COLO668 (cell line): ENCODE results near the gene FMN1.
A peak's percentile ranks its signal among the peaks of the same experiment; 100 is the strongest.

ENCODE experiments used
- DNase-seq: peaks from one replicate; lab custom pipeline; 2025; ENCODE audit not compliant: unreplicated experiment; lab: John Stamatoyannopoulos, UW

FMN1 gene, protein sequence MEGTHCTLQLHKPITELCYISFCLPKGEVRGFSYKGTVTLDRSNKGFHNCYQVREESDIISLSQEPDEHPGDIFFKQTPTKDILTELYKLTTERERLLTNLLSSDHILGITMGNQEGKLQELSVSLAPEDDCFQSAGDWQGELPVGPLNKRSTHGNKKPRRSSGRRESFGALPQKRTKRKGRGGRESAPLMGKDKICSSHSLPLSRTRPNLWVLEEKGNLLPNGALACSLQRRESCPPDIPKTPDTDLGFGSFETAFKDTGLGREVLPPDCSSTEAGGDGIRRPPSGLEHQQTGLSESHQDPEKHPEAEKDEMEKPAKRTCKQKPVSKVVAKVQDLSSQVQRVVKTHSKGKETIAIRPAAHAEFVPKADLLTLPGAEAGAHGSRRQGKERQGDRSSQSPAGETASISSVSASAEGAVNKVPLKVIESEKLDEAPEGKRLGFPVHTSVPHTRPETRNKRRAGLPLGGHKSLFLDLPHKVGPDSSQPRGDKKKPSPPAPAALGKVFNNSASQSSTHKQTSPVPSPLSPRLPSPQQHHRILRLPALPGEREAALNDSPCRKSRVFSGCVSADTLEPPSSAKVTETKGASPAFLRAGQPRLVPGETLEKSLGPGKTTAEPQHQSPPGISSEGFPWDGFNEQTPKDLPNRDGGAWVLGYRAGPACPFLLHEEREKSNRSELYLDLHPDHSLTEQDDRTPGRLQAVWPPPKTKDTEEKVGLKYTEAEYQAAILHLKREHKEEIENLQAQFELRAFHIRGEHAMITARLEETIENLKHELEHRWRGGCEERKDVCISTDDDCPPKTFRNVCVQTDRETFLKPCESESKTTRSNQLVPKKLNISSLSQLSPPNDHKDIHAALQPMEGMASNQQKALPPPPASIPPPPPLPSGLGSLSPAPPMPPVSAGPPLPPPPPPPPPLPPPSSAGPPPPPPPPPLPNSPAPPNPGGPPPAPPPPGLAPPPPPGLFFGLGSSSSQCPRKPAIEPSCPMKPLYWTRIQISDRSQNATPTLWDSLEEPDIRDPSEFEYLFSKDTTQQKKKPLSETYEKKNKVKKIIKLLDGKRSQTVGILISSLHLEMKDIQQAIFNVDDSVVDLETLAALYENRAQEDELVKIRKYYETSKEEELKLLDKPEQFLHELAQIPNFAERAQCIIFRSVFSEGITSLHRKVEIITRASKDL (N-terminal part only)

DNA sequence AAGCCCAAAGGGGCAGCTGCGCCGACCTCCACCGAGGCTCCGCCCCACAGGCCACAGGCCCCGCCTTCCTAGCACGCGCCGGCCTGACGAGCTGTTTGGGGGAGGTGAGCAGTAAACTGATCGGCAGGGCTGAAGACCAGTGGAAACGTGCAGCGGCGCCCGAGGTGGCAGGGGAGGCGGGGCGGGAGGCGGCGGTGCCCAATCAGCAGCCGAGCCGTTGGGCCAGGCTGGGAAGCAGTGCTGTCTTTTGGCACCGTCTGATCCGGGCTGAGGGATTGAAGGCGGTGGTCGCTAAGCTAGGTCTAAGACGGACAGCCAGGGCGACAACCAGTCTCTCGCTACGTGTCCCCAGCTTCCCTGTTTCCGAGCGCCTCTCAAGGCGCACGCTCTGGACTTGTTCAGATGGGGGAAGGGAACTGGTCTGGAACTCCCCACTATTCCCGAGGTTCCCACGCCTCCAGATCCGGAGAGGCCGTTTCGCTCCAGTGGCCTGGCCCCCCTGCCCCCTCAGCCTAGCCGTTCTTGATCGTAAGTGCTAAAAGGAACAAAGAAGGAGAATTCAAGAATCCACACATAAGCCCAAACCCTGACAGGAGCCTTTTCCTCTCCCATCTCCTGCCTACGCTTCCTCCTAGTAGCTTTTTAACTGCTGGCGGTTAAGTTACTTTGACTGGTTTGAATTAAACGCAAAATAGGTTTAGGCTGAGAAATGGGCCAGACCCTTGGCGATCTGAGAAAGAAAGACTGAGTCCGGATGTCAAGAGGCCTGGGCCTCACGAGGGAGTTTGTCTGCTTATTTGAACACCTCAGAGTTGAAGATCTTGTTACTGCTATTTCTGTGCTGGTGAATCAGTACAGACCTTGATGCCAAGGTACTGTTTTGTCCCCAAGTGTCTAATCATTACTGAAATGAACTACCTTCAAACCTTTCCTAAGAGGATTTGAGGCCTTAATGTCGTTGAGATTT, at the start of gene FMN1:
TSS of gene FMN1 (minus strand) at position 11 of the 967 bp plus-strand sequence. CDS start 39,800 bp downstream, outside the sequence.
- peak; percentile 96 for DNase-seq

DNA sequence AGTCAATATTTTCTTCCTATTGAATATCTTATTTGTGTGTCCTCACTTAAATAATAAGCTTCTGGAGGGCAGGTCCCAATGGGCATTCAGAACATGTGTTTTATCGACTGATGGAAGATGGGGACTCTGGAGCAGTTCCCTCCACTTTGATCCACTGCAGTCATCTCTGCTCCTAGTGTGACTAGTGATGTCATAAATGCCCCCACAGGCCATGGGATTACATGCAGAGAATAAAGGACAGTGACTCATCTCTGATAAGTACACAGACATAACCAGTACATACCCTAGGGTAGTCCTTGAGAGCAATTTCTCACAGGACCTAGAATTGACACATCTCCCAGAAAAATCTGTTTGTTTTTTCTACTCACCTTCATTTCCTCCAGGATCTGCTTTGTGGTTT, 49.4 kb upstream of the FMN1 start:
- DNase-seq = peak; percentile 18

DNA sequence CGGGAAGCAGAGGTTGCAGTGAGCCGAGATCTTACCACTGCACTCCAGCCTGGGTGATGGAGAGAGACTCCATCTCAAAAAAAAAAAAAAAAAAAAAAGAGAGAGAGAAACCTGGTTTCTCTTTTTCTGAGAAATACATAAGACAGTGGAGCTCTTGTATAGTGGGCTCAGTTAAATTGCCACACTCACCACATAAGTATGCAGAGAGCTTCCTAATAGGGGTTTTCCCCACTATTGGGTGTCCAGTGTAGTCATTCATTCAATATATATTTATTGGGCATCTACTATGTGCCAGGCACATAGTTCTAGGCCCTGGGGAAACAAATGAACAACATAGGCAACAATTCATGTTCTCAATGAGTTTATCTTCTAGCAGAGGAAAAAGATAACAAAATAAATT, 48.9 kb upstream of the FMN1 start:
- DNase-seq = no peak

DNA sequence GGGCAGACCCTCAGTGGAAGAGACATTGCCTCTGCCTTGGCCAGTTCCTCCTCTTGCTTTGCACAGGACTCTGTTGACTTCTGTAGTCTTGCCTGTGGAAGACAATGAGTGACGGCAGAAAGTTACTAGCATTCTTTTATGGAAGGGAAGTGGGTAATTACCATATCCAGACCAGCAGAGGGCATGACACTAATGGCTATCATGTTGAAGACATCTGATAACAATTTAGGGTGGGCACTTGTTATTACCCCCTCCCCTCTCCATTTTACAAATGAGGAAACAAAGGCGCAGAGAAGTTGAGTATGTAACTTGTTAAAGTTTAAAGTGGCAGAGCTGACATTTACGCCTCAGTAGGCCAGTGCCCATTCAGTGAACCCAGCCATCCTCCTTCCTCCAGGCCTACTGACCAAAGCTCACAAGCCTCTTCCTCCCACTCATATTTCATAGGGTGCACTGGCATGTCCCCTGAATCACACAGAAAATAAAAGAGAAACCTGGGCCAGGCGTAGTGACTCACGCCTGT, 48.2 kb upstream of the FMN1 start:
- DNase-seq = no peak

DNA sequence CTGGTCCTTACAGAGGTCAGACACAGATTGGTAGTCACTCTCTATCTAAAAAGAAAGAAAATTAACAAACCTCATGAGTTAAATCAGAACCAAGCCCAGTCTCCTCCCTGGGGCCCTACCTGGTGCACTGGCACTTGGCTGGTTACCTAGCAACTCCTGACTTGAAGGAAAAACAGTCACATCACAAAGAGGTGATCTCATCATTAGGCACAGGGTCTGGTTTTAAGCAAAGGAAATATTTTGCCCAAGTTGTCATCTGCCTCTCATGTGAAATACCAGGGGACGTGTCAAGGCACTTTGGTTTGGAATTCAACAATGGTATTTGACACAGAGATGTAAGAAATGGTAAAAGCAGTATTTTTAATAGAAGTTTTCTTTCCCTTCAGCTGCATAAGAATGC, 47.7 kb upstream of the FMN1 start:
- no peak for DNase-seq

DNA sequence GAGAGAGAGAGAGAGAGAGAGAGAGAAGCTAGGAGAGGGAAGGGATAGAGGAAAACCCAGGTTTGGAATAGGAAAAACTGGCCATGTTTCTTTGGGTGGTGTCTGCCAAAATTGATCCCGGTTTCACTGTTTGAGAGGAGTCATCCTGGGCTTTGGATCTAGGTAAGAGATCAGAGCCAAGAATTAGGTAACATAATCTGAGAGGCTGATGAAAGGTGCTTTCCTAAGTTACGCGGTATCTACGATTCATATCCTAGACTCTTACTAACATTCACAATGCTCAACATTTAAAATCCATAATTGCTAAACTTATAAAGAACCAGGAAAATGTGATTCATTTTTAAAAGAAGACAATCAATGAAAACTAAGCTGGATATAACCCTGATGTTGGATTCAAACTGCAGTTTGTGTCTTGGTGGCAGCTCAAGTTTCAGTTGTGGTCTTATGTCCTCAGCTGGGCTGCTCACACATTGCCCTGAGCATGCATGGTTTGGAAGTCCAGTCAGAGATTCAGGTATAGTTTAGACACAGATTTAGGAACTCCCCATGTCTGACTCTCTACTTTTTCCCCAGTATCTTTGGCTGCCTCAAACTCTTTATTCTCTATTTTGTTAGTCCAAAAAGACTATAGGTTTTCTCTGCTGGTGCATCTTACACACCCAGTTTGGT, 42.5 kb upstream of the FMN1 start:
- no peak for DNase-seq

DNA sequence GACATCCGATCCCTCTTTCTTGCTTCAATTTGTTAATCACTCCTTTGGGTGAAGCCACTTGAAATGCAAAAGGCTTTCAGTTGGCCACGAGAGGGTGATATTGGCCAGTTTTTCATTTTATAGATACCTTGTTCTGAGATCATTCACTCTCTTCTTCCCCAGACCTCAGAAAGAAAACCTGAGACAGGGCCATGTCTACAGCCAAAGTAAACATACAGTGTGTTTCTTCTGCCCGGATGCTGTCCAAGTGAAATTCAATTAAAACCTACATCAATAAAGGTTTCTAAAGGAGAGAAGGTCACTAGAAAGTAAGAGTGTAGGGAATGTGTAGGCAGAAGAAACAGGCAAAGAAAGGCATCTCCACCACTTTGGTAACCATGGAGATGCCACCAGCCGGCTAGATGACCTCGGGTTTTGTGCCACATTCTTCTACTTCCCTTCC, 39.5 kb upstream of the FMN1 start:
- DNase-seq = peak; percentile 18

DNA sequence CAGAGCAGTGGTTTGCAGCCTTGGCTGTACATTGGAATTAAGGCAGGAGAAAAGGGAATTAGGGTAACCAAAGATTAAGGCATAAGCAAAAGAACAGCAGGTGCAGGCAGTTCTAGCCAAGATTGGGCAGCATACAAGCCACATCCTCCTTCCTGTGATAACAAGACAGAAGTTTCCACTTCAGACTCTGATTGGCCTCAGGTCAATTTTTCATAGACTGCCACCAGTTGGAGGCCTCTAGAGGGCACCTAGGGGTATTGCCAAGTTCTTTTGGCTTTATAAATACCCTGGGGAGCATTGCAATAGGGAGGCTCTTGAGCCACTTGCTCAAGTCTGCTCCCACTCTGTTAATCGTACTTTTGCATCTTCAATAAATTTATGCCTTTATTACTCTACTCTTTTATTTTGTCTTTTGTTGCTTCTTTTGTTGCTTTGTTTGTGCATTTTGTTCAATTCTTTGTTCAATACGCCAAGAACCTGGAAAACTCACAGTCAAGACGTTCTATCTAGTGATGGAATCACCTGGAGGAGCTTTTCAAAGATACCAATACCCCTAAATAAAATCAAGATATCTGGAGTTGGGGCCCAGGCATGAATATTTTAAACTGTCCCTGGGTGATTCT, 32.2 kb upstream of the FMN1 start:
- peak; percentile 13 for DNase-seq

DNA sequence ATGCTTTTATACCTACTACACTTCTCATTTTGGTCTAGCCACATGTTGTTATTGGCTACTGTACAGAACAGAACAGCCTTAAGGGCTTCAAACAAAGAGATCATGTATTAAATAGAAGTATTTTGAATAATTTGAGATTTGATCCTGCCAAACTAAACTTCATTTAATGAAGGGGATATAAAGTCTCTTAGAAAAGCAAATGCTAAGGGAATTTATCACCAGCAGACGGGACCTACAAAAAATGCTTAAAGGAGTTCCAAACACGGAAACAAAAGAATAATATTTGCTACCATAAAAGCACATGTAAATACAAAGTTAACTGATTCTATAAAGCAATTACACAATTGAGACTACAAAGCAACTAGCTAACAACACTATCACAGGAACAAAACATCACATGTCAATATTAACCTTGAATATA, 23.6 kb upstream of the FMN1 start:
- no peak for DNase-seq

DNA sequence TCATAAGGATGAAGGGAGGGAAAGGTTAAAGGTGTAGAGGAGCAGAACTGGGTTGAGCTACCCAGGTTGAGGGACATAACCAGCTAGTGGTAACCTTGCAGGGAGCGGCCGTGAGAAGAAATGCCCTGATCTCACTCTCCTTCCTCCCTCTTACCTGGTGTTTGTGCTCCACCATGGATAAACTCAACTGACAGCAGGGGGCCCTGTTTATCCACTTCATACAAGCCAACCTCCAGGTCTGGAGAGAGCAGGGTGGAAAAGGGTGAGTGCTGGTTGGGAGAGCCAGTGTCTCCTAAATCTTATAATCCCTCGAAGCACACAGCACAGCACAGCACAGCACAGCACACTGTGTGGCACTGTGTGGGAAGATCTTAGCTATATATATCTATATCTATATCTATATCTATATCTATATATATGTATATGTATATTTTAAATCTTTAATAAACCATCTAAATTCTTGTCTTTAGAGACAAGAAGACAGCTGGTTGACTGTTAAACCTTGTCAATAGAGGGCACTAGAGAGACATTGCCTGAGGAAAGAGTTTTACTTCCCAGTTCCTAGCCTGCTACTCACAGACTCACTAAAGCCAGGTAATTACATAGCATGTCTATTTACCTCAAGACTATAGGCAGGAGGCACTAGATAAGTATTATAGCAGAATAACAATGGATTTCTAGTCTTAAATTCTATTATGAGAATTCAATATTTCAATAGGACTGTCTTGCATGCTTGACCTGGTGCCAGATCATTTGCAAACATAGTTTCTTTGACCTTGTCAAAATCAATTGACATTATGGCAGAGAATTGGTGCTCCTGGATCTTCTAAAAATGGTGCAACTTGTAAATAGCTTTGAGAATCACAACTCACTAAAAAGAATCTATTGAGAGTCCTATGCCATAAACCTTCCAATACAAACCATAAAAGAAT, 21.7 kb upstream of the FMN1 start:
- DNase-seq = peak; percentile 12

DNA sequence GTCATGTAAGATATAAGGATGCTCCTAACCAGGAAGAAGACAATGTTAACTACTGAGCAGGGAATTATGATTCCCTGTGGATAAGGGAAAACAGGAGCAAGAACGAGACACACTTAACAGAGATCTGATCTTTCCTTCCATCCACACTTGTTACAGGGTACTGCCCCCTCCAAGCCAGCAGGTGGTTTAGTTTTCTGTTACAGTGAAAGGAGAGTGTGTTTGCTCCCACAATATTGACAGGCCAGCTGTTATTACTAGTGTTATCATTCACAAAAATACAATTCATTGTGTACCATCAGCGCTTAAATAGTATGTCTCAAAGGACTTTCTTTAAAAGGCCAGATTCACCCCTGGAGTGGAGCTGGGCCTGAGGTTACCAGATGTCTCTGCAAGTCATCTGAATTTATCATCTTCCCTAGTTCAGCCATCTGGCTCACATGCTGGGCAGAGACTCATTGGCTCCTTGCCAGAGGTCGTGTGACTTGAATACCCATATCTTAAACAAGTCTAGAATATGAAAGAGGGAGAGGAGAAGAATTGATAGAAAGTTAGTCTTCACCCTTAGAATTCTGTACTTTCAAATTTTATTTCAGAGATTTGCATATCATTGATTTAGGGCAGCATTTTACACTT, 16.8 kb upstream of the FMN1 start:
- DNase-seq = peak; percentile 41

DNA sequence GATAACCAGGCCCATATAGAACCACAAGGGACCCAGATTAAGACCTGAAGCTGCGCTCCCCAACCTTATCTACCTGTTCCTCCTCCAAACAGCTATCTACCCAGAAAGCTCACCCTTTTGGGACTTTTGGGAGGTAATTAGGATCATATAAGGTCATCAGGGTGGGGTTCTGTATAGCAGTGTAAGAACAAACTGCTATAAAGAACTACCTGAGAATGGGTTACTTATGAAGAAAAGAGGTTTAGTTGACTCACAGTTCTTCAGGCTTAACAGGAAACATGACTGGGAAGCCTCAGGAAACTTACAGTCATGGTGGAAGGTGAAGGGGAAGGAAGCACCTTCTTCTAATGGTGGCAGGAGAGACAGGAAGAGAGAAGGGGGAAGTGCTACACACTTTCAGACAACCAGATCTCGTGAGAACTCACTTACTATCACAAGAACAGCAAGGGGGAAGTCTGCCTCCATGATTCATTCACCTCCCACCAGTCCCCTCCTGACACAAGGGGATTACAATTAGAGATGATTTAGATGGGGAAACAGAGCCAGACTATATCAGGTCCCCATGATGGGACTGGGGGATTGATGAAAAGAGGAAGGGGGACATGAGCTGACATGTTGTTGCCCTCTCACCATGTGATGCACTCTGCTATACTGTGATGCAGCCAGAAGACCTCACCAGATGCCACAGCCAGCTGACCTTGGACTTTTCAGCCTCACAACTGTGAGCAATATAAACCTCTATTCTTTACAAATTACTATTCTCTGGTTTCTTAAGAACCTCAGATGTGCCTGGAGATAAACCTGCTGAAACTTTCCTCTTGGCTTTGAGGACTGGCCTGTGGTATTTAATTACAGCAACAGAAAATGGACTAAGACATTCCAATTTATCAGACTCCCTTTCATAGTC, 15.3 kb upstream of the FMN1 start:
- no peak for DNase-seq

DNA sequence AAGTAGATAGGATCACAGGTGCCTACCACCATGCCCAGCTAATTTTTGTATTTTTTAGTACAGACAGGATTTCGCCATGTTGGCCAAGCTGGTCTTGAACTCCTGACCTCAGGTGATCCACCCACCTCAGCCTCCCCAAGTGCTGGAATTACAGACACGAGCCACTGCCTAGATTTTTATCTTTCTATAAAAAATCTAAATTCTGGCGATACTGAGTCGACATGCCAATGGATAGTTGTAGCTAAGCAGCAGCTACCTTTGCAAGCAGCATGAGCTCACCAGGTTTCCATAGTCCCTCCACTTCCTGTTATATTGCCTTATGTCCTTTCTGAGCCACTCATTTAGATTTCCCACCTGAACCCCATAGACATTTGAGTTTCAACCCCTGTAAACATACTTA, 13.1 kb upstream of the FMN1 start:
- DNase-seq = no peak

DNA sequence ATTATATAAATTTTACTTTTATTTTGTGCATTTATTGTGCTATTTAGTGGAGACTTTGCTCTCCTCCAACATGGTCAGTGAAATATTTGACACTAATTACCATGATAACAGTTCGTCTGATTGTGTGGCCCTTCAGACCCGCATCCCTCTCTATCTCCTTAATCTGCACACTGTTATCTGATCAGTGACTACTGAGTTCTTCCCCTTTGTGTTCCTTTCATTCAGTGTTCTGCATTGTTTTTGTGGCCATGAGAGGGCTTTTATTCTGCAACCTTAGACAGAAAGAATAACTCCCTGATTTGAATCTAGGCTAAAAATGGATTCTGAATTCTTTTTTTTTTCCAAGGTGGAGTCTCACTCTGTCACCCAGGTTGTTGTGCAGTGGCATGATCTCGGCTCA, 11.9 kb upstream of the FMN1 start:
- no peak for DNase-seq

DNA sequence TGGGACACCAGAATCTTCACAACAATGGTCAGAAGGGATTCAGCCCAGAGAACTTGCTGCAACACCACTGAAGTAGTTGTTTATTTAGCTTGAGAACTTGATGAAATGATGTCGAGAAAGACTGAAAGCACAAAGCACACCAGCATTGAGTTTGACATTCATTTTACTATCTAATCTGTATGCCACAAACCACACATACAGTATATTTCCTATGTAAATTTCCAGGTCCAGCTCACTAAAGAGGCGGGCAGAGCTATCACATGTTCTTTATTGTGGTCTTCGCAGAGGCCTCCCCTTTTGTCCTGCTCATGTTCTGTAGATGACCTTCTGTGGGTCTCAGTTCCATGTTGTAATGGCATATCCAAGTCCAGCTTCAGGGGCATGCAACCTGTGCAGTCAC, 10.4 kb upstream of the FMN1 start:
- no peak for DNase-seq

DNA sequence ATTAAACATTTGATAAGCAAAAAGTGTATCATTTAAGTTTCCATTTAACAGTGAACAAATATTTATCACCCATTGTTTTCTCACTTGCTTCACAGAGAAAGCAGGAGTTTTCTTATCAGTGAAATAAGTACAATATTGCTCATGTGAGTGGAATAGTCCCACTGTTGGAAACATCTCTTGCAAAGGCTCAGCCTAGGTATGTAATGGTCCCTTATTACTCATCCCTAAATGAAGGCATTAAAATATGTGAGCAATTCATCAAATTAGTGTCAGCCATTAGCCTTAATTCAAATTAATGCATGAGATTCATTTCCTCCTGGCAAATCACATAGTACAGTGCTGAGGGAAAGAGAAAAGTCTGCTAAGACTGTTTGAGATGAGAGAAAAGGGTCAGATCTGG, 9.6 kb upstream of the FMN1 start:
- no peak for DNase-seq
